Activated T-cell treated with anti-CD3 and anti-CD28 coated beads for 1 hour (primary cell): ENCODE measurements around the gene FLRT2.

Experiments used
- DNase-seq: peaks from one replicate; pipeline ENCODE4 v3.0.0-alpha.2; 2020; ENCODE audit warnings: low read depth

FLRT2 gene

DNA sequence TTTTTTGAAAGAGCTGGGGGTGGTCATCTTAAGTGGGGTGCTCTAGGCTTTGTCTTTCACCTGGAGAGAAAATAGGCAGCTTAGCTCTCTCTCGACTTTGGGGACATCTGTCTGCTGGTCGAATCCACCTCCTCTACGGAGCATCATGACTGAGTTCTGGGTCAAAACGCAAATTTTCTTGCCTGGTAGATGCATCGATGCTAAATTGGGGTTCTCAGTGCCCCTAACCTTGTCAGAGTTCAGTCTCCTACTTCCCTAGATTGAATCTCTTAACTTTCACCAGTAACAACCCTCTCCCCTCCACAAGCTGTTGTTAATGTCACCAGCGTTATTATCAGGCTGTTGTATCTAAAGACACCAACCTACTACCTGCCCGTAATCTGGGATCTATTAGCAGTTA is 682 bp downstream of the FLRT2 start:
- no peak for DNase-seq

DNA sequence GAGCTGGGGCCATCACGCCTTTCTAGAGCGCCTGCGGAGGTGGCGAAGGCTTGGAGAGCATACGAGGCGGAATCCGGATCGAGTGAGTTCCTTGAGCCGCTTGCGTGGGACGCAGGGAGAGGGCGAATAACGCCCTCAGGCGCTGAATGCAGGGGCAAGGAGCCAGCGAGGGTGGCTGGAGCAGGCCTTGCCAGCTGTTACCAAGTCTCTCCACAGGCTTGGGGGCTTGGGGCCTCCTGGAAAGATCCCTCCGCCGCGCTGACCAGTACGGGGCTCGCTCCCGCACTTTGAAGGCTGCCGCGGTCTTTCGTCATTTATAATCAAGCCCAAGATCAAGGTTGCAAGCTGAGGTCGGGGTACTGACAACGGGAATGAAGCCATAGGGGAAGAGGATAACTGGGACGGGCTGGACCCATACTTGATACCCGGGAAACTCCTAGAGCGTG is 1.2 kb downstream of the FLRT2 start:
- DNase-seq, result no peak

DNA sequence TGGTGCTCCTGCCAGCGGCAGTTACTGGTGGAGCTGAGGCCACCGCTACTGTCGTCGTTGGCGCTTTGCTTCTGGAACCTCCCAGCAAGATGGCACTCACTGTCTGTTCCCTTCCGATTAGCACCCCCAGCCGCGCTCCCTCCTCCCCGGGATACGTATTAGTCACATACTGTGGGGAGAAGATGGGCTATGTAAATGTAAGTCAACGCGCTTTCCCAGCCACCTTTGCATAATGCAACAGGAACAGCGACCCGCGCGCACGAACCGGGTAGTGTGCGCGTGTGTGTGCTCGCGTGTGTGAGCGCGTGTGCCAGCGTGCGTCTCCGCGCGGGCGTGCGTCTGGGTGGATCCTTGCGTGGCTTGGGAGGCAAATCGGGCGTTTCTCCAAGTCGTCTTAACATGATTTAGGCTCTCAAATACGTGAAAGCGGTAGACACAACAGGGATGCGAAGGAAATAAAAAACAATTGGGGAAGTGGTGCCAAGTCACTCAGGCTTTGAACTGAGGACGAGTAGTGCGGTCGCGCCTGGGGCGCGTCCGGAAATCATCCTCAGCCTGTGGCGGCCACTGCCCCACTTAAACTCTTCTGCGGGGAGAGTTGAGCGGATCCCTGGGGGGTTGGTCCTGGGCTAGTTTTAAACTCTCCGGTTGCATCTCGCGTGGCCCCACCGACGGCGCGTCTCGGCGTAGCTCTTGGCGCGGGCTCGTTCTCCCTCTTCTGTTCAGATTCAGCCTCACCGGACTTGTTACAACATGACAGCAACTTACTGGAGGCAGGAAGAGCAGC is 1.8 kb downstream of the FLRT2 start:
- DNase-seq, result no peak

DNA sequence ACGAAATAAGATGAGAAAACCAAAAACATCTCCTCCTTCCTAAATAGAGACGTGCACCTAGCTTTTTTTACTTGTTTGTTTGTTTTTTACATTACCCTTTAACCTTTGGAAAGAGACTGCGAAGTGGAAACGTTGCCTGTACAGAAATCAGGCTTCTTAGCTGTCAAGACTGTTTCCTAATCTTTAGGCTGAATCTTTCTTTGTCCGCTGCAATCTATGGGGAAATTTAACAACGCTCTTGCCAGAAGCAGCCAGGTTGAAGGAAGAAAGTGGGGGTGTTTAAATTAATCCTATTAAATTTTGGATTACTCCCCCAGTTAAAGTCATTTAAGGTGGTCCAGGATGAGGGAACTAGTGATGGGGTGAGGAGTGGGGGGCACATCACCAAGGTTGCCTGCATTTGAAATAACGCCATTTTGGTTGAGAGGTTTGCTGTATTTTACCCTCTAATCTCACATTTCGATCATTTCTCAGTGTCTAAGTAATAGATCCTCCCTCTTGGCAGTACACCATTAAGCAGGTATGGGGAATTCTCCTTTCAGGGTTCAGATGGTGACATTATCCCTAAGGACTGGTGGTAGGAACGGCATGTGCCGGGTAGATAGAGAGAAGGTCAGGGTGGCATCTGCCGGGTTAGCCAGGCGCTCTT is 2.6 kb downstream of the FLRT2 start:
- DNase-seq, result no peak

DNA sequence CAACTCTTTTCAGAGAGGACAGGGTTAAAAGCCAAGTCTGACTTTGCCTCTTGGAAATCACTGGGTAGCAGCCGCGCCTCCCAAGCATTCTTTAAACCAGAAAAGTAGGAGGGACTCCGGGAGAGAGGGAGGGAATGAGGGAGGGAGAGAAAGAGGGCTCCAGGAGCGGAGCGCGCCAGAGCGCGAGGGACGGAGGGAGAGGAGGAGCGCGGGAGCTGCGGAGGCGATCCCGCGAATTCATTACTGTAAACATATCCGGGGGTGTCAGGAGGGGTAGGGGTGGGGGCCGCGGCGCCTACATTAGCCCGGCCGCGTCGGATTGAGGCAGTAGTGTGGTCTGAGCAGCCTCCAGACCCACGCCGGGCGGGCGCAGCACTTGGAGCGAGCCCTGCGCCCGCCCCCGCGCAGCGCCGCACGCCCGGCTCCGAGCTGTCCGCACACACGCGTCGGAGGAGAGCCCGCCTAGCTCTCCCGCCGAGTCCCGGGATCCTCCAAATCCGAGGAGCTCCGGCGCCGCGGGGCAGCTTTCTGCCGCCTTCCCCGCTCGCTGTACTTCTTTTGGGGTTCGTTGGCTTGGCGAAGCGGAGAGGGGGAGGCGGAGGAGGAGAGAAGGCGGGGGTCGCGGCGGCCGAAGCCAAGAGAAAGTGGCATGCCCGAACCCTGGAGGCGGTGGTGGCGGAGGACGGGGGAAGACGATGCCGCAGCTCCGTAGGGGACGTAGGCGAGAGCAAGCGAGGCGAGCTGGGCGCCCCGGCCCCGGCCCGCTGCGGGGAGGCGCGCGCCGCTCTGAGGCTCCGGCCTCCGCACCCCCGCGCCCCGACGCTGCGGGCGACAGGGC is 3.3 kb downstream of the FLRT2 start:
- DNase-seq, result no peak

DNA sequence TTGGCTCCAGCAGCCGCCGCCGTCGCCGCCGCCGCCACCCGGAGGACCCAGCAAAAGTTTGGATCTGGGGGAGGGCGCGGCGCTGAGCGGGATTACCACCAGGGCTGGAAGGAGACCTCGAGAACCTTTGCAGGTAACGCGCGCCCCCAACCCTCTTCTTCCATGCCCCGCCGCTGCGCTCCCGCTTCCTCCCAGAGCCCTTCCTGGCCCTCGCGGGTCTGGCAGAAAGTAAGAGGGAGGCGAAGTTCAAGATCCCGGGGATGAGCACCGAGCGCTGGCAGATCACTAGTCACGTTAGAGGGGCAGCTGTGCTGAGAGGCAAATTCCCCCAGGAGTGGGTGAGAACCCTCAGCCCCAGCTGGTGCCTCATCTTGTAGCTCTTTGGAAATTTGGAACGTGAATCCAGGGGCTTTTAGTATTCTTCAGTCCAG is 3.9 kb downstream of the FLRT2 start:
- DNase-seq, result no peak

DNA sequence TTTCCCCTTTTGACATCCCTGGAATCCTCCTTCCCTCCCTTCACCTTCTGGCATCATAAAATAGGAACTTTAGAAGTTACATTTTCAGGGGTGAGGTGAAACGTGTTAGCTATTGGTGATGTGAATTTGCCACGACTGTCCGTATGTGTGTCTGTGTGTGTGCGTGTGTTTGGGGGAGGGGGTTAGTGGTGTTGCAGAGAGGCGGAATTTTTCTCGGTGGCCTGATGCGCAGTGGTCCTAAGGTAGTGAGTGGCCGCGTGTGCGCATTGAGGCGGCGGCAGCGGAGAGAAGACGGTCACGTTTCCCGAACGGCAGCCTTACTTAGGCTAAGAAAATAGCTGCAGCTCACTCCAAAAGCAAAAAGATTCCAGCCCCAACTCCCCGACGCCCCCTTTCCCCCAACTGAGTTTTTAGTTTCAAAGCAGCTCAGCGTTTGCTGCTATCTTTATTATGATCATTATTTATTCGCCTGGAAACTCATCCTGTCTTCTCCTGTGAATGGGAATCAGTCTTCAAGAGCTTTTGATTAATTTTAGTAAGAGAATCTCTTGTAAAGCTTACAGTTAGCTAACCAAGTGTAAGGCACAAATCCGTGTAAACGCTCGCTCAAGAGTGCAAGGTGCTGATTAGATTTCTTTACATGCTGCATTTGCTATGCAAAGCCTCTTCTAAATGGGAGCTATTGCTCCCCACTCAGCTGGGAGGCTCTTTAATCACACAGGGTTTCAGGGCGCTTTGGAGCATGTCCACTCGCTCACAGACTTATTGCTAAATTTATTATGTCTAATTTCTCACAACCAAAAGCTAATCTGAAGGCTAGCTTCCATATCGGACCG is 4.7 kb downstream of the FLRT2 start:
- no peak for DNase-seq

DNA sequence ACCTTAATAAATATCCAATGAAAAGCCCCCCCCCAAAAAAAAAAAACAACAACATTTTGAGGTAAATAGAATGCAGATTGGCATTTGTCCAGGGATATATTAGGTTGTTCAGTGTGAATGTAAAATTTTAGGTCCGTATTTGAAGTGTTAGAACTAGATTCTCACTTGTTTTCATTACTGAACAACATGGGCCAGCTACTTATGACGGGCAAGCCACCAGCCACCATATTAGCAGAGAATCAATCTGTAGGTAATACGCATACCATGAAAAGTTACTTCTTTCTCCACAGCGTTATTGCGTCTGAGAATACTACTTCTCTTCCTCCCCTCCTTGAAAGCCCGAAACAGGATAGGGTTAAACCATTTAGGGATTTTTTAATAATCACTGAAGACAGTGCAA is 5.4 kb downstream of the FLRT2 start:
- DNase-seq, result no peak

DNA sequence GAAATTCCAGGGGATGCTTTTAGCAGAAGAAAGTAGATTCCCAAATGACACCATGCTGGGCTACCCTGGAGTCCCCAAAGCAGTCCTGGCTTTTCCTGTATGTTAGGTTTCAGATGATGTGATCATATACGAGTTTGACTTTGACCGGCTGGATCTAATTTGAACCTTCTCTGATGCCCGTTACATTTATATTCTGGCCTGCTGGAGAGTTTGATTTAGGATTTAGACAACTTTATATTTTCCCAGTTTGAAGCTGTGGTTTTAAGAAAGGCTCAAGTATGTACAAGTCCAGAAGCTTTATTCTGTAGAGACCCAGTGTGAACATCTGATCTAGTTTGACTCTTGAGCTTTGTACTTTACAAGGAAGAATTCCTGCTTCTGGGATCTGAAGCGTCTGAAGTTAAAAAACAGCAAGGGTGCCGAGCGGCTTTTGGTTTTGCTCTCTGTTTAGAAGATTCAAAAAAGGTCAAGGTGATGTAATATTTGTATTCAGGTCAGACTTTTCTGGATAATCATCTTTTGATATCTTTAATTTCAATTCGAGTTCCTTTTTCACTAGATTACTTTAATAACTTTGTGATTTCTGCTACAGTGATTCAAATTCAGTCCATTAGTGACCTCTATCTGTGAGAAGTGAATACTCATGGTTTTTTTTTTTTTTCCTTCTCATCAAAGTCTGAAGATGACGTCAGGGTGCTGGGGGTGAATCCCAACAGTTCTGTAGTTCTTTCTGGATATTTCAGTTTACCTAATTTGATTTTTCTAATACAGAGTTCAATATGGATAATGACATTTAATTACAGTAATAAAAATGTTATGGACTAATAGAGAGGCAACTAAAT is 6.3 kb downstream of the FLRT2 start:
- no peak for DNase-seq

DNA sequence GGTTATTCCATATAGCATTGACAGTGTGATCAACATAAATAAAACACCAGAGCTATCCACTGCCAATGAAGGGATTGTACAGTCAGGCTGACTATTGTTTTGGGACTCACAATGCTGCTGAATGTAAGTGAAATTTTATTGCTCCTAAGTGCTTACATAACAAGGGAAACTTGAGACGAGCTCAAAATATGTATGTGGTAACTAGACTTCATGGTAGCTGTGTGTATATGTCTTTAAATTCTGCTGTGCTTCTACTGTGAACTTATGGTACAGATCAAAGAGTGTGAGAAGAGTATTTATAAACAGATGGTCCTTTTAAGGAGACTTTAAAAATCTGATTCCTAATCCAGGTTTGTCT is 6.9 kb downstream of the FLRT2 start:
- DNase-seq, result no peak

DNA sequence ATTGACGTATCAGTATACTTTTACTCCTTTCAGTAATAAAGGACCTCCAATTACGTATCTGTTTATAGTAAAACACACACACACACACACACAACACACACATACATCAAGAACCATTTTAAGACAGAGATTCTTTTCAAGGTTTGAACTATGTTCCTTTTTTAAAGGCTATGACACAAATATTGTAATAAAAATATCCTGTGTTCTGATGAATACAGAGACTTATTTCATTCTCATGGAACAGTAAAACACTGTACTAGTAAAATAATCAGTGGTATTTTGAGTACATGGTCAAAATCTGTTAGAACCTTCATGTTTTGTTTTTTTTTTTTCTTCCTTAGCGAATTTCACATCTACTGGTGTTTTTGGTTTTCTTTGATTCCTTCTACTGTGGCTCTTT is 7.6 kb downstream of the FLRT2 start:
- DNase-seq, result no peak

DNA sequence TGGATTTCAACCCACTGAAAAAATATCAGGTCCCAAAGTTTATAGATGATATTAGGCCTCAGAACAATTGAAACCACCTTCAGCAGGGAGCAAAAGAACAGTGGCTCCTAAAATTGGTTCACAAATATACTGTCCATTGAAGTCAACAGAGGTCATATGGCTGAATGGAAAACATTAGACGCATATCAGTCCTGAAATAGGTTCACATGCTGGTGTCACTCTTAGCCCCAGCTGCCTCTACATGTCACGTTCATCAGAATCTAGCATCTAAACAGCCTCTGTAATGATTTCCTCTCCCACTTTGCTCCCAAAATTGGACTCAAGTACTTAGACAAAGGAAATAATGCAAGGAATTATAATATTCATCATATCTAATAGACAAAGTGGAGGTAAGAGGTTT is 8.7 kb downstream of the FLRT2 start:
- DNase-seq, result no peak

DNA sequence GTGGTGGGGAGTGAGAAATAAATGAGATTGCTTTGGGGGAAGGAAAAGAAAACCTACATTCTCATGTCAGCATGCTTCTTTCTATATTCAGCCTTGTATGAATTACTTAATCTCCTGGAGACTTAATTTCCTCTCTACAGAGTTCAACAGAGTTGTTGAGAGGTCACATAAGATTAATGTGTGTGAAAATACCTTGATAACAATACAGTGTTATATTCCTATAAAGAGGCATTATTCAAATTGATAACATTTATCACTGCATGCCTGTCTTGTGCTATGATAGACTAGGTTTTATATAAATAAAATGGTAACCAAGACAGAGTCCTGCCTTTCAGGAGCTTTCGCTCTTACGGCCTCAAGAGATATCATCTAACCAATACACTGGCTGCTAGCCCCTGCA is 9.6 kb downstream of the FLRT2 start:
- DNase-seq, result no peak

DNA sequence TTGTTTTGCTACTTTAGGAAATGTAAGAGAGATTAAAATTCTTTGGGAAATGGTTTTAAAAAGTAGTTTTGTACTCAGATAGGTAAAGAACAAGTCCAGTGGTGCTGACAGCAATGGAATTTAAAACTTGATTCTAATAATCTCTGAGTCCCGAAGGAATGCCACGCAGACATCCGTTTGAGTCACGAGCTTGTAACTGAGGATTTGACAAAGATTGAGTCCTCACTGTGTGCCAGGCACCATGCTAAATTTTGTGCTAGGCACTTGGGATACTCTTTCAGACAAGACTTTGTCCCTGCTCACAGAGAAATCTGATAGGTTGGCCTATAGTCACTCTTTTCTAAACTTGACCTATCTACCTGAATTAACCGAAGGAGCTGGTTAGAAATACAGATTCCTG is 12.7 kb downstream of the FLRT2 start:
- DNase-seq, result no peak

DNA sequence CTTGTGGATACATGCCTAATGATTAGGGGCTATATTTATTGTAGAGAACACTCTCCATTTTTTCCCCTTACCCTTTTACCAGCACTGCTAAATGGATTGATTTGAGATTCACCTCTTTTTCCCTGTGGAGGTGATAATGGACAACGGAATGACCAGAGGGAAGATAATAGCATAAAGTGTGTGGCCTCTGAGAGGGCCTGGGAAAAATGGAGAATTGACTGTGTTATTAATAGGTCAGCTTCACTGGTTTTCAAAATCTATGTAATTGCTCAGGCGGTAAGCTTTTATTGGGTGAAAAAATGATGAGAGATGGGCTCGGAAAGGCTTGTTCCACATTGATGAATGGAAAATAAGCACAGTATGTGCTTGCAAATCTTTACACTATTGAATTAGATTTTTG is 15.8 kb downstream of the FLRT2 start:
- DNase-seq, result no peak

DNA sequence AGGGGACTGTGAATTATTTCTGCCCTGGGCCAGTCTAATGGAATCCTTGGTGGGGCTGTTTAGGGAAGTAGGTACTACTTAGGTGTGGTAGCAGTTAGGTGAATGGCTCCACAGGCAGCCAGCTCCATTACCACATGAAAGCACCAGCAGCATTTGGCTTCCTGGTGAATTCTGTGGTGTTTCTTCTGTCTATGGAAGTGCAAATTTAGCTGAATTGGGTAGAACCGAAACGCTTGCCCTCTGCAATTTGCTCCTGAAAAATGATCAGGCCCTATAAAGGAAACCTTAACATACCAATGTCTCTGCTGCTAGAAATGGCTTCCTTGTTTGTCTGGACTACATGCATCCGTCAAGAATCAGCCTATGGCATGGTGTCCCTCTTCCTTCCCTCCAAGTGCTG is 16.4 kb downstream of the FLRT2 start:
- DNase-seq, result no peak

DNA sequence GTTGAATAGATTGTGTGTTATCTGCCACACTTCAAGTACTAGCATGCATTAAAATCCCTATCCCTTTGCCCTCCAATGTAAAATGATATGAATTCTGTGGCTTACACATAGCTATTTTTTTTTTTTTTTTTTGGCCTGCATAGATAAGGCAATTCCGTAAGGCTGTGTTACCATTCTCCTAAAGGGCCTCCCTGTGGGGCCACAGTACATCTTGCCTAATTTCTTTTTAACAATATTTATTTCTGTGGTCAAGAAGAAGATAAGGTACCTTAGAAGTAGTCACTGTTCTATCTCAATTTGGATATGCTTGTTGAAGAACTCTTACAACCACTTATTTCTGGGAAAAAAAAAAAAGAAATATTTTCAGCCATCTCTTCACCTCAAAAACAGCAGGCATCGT is 19.8 kb downstream of the FLRT2 start:
- DNase-seq, result no peak

DNA sequence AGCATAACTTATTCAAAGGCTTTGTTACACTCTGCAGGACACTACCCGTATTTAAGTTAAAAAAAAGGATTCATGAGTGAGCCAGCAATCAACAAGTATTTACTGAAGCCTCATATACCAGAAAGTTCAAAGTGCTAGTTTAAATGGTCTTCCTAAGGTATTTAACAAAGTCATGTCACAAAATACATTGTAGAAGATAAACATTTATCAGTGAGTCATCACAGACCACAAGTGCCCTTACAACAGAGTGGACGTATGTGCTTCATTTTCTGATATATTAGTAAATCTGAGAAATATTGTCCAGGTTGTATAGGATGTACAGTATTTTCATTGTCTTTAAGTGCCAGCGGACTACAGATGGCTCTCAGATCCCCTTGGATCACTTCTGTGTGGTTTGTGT is 24.2 kb downstream of the FLRT2 start:
- DNase-seq, result no peak

DNA sequence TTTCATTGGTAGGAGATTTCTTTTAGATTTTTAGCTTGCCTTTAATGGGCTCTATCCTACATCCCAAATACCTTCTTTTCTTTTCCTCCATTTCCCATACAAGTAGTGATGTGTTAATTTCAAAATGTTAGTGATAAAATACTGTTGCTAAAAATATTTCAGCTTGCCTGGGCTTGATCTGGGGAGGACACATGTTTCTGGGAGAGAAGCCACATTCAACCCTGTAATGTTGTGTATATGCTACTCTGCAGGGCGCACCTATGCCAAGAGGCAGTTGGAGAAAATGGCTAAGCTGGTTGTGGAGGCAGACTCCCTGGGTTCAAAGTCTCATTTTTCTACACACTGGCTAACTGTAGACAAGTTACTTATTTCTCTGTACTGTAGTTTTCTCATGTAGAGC is 26.3 kb downstream of the FLRT2 start:
- no peak for DNase-seq

DNA sequence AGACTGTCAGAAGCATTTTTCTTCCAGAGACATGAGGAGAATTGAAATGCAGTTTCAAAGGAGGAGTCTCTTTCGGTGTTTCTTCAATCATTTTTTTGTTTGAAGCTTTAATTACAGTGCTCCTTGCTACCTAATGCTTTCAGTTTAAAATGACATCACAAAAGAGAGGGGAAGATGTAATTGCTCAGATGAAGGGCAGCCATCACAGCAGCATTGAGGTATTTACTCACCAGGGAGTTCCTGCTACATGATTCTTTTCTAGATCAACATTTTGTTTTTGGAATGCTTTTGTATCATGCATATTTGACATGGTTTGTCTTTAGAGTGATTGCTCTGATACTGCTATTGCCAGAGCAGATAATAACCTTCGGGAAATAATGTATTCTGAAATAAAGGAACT is 28.6 kb downstream of the FLRT2 start:
- no peak for DNase-seq

DNA sequence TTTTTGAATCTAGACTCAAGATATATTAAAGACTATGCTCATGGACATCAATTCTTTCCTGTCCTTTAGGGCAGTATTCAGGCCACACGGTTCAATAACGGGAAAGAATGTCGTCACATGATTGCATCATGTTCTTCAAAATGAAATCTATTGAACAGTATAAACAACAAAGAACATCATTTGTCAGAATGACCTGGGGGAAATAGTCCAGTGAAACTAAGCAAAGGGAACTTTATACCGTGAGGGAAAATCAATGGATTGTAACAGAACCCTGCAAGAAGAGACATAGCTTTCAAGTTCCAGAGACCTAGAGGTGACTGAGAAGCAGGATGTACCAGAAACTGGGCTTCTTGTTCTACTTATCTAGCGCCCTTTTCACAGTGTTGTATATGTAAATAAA is 32.7 kb downstream of the FLRT2 start:
- no peak for DNase-seq
